AG04450 (cell line): ENCODE data around the gene WDR43. TPM values are rescaled to one million over a fixed set of nuclear protein-coding genes. Genes with fewer than 3 reads are reported as not detected.

Experiments
- CTCF ChIA-PET: fragments of 300-600, 350-600 bp; formaldehyde crosslinking; extraction: SDS; loops from one replicate; lab custom pipeline; 2022; ENCODE audit warnings: antibody characterized with exemption, inconsistent platforms; lab: Charles Lee
- POLR2A ChIA-PET: fragments of 350-600 bp; formaldehyde crosslinking; extraction: SDS; loops from one replicate; lab custom pipeline; 2021; ENCODE audit warnings: antibody characterized with exemption, inconsistent platforms; lab: Yijun Ruan, JAX
- DNase-seq: peaks from one replicate; pipeline ENCODE4 v3.0.0-alpha.2; 2011; ENCODE audit warnings: low read depth, low spot score
- H3K27ac ChIP-seq: one replicate; pipeline ENCODE4 v1.5.1; 2012; ENCODE audit warnings: low read depth, low read length, control low read depth
- H3K27me3 ChIP-seq: one replicate; pipeline ENCODE4 v1.6.0; 2012; ENCODE audit warnings: low read length; ENCODE audit not compliant: control insufficient read depth, insufficient read depth
- H3K4me3 ChIP-seq: 2 replicates; pipeline ENCODE4 v1.5.1; 2011; ENCODE audit warnings: mild to moderate bottlenecking, low read depth, low read length, control low read depth
- H3K9me3 ChIP-seq: 2 replicates; pipeline ENCODE4 v1.5.1; 2012; ENCODE audit warnings: low read length; ENCODE audit not compliant: control insufficient read depth, insufficient read depth
- CTCF ChIP-seq: IDR thresholded peaks from 2 replicates; pipeline ENCODE4 v1.5.1; 2011; ENCODE audit warnings: low read depth, low read length, control low read depth, inconsistent platforms
- polyA plus RNA-seq: library from polyadenylated mRNA; depleted of rRNA; stranded (reverse); fragments of >200 nt; gene quantifications from 2 replicates; pipeline ENCODE4 v1.2.3, GENCODE V29; 2011

Gene WDR43
- polyA plus RNA-seq, 1 experiment, result 95.5 TPM

- Histone ChIP-seq H3K4me3 (no peak overlapping the region), H3K27me3 (no peaks in the 10 kb centered on the region), H3K9me3 (no peaks in the 10 kb centered on the region), H3K27ac (no peak overlapping the region)
- ChIA-PET CTCF (no interaction called here), POLR2A (no interaction called here)
- TF ChIP-seq CTCF, result no peak
- no peak for DNase-seq
Measured at GRCh38 chr2:28926847-28927246, 32.4 kb downstream of the WDR43 start.

GRCh38 chr2:28927469-28927868 is 33.0 kb downstream of the WDR43 start:
- TF ChIP-seq CTCF, result no peak
- no peaks in the 10 kb centered on the region for H3K27me3 ChIP-seq
- no peak for DNase-seq
- no peaks in the 10 kb centered on the region for H3K9me3 ChIP-seq
- no peak overlapping the region for H3K27ac ChIP-seq
- H3K4me3 ChIP-seq, result no peak overlapping the region
- POLR2A ChIA-PET, result no interaction called here
- CTCF ChIA-PET, result no interaction called here

GRCh38 chr2:28927878-28928277 is 33.4 kb downstream of the WDR43 start:
- H3K9me3 ChIP-seq, result no peaks in the 10 kb centered on the region
- no peak for DNase-seq
- ChIA-PET POLR2A (interaction anchor here (0.7 kb wide), 1 partner anchor 11 kb away, joined by 3 read pairs; no protein-coding TSS in a partner anchor), CTCF (no interaction called here)
- H3K27ac ChIP-seq, result no peak overlapping the region
- TF ChIP-seq CTCF, result no peak
- H3K27me3 ChIP-seq, result no peaks in the 10 kb centered on the region
- H3K4me3 ChIP-seq, result no peak overlapping the region

GRCh38 chr2:28929581-28929980 is 35.1 kb downstream of the WDR43 start:
- POLR2A ChIA-PET, result no interaction called here
- no peak for TF ChIP-seq CTCF
- CTCF ChIA-PET, result interaction anchor here (0.6 kb wide), 1 partner anchor 33 kb away, joined by 3 read pairs; no protein-coding TSS in a partner anchor
- Histone ChIP-seq H3K4me3 (no peak overlapping the region), H3K27ac (no peak overlapping the region), H3K27me3 (no peaks in the 10 kb centered on the region), H3K9me3 (no peaks in the 10 kb centered on the region)
- DNase-seq, result no peak

- no peaks in the 10 kb centered on the region for H3K27me3 ChIP-seq
- no peak overlapping the region for H3K27ac ChIP-seq
- POLR2A ChIA-PET, result no interaction called here
- no peak overlapping the region for H3K4me3 ChIP-seq
- no peak for TF ChIP-seq CTCF
- CTCF ChIA-PET, result no interaction called here
- no peak for DNase-seq
- no peaks in the 10 kb centered on the region for H3K9me3 ChIP-seq
Measured at GRCh38 chr2:28930205-28930604, 35.7 kb downstream of the WDR43 start.
